T-helper 1 cell treated with Interleukin-12 subunit alpha and Interleukin-12 subunit beta and Interleukin-4 antibody, amounts not matched to agents 30 ng/mL and 1 ng/mL, for 36 hours (primary cell): ENCODE data around the gene FOSL1. TPM values are rescaled to one million over a fixed set of nuclear protein-coding genes. Genes with fewer than 3 reads are reported as not detected.

Experiments used
- intact Hi-C: fragments of 100-400 bp; cut with micrococcal nuclease; formaldehyde crosslinking; loops from one replicate; pipeline ENCODE4 v1.15.1; 2024
- total RNA-seq: library from RNA; stranded (reverse); gene quantifications from 2 replicates; pipeline ENCODE4 v1.2.3, GENCODE V29; 2022

The FOSL1 gene
- total RNA-seq, 1 donor from 2014 or later: 6.0 TPM

DNA sequence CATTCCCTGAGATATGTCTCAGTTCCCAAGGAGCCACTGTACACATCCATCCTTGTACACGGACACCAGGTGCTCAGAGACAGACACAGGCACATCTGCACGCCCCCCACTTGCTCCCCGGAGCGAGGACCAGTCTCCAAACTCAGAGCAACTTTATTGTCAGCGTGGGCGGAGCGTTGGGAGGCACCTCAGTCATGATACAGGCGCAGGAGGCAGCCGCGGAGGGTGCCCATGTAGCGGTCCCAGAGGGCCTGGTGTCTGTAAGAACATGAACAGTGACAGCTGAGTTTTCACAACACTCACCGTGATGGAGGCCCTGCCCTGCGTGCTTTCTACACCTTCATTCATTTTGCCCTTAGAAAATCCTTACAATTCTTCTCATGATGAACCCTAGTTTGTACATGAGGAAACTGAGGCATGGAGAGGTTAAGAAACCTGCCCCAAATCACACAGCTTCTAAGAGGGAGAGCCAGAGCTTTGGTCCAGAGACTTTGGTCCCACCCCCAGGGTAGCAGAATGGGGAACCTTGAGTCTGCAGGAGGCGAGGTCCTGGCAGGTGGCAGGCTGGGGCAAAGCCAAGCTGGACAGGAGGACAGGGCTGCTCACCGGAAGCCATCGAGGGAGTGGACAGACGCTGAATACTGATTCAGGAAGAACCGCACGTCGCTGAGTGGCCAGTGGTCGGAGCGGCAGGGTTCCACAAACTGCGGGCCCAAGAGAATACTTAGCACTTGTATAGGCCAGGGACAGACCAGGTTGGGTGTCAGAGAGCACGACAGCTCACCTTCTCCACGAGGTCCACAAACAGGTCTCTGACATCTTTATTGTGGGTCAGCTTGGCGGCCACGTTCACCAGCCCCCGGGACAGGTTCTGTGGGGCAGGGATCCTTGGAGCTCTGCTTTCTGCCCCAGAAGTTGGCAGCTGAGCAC is 16.1 kb downstream of the FOSL1 start:
- intact Hi-C loops: loop anchor here (1.0 kb wide), 3 partner anchors 25 to 138 kb away; no protein-coding TSS in a partner anchor

DNA sequence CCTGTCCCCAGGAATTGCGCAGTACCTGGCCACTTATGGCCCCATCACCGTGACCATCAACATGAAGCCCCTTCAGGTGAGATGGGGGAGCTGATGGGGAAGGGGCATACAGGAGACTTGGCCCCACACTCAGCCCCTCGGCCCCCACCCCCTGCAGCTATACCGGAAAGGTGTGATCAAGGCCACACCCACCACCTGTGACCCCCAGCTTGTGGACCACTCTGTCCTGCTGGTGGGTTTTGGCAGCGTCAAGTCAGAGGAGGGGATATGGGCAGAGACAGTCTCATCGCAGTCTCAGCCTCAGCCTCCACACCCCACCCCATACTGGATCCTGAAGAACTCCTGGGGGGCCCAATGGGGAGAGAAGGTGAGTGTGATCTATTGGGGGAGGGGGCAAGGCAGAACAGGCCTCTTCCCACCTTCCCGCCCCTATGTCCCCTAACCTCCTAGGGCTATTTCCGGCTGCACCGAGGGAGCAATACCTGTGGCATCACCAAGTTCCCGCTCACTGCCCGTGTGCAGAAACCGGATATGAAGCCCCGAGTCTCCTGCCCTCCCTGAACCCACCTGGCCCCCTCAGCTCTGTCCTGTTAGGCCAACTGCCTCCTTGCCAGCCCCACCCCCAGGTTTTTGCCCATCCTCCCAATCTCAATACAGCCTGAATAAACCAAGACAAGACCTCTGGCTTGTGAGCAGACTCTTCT is 17.0 kb downstream of the FOSL1 start:
- intact Hi-C loops: no loop called here

DNA sequence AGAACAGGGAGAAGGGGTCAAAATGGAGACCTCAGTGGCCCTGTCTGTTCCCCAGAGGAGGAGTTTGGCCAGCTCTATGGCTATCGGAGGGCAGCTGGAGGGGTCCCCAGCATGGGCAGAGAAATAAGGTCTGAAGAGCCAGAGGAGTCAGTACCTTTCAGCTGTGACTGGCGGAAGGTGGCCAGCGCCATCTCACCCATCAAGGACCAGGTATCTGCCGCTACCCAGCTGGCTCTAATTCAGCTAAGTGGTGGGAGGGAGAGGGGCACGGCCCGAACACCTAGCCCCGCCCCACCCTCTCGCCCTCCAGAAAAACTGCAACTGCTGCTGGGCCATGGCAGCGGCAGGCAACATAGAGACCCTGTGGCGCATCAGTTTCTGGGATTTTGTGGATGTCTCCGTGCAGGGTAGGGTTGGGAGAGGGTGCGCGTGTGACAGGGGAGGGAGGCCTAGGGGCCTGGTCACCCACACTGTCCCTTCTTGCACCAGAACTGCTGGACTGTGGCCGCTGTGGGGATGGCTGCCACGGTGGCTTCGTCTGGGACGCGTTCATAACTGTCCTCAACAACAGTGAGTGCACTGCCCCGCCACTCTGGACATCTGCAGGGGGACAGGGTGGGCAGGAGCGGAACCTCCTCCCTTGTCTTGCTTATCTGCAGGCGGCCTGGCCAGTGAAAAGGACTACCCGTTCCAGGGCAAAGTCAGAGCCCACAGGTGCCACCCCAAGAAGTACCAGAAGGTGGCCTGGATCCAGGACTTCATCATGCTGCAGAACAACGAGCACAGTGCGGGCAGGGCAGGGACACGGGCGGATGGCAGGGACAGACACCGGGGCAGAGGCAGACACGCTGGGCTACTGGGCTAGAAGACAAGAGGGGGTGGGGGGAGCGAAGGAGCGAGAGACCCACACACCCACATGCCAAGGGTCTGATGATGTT is 17.8 kb downstream of the FOSL1 start:
- intact Hi-C loops: no loop called here

DNA sequence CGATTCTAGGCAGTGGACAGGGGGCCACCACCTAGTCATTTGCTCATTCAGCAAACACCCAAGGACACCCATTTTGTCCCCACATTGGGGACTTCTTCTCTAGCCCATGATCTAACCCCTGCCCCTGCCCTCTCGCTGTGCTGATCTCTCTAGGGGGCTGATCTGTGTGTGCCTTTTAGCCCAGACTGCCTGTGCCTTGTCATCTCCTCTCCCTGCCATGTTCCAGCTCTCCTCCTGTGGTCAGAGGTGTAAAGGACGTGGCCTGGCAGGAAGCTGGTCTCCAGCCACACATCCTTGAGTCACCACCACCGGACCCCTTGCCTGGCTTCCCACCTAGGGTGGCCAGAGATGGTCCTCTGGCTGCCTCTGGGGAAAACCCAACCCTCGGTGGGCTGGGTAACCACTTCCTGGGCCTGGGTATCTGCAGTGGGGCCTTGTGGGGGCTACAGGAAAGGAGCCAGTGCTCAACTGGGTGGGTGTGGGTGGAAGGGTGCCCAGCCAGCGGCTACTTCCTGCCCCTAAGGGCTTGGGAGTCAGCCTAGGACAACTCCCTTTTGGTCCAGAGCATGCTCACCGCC is 19.3 kb downstream of the FOSL1 start:
- intact Hi-C loops: no loop called here

DNA sequence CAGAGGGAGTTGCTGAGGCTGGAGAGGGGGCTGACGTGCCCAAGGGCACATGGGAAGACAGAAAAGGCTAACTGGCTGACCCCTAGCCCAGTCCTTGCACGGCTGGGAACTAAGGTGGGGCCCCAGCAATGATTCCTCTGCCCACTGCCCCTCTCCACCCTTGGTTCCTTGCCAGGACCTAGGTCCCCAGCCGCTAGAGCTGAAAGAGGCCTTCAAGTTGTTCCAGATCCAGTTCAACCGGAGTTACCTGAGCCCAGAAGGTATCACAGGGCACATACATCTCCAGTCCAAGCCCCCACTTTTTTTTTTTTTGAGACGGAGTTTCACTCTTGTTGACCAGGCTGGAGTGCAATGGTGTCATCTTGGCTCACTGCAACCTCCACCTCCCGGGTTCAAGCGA is 20.2 kb downstream of the FOSL1 start:
- intact Hi-C loops: no loop called here

DNA sequence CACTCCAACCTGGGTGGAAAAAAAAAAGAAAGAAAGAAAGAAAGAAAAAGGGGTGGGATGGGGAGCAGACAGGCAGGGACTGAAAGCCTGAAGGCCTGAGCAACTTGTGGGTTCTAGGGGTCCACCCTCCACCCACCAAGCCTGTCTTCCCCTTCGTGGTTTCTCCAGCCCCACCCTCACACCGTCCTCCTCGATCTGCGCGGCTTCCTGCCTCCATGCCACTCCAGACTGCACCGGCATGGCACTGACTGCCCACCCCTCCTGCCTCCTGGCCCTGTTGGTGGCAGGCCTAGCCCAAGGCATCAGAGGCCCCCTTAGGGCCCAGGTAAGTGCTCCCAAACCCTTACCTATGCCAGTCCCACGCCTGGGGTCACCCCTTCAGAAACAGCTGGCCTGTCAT is 20.6 kb downstream of the FOSL1 start, which contains the start of gene CTSW:
CTSW (plus strand) TSS at position 221 of the 400 bp plus-strand sequence; CDS start at position 239, 18 bp downstream.
- intact Hi-C loops: no loop called here

DNA sequence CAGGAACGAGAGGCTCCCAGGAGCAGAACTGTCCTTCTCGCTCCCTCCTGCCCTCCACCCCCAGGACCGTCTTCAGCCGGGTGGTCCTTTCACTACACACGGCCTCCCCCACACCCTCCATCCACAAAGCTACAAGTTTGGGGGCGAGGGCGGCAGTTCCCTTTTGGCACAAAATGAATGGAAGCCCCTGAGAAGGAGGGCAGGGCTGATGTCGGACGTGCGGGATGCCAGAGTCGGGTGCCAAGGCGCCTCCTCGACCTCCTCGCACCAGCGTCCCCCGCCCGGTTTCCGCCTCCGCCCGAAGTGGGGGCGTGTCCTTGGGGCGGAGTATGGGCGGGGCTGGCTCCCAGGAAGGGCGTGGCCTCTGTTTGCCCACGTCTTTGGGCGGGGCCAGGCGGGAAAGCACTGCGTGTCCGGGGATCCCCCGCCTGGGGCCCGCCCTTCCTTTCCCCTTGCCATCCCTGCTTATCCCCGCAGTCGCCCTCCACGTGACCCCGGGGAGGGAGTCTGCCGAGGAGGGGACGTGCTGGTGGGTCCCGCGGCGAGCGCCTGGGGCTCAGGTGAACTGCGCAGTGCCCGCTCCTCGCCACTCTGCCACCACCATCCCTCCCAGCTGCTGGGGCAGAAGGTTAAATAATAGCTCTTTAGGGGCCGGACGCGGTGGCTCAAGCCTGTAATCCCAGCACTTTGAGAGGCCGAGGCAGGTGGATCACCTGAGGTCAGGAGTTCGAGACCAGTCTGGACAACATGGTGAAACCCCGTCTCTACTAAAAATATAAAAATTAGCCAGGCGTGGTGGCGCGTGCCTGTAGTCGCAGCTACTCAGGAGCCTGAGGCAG is 26.7 kb downstream of the FOSL1 start:
- intact Hi-C loops: loop anchor here (1.0 kb wide), 6 partner anchors 13 to 129 kb away; partner anchors contain the start of genes BANF1, C11orf68, CCDC85B and DRAP1

DNA sequence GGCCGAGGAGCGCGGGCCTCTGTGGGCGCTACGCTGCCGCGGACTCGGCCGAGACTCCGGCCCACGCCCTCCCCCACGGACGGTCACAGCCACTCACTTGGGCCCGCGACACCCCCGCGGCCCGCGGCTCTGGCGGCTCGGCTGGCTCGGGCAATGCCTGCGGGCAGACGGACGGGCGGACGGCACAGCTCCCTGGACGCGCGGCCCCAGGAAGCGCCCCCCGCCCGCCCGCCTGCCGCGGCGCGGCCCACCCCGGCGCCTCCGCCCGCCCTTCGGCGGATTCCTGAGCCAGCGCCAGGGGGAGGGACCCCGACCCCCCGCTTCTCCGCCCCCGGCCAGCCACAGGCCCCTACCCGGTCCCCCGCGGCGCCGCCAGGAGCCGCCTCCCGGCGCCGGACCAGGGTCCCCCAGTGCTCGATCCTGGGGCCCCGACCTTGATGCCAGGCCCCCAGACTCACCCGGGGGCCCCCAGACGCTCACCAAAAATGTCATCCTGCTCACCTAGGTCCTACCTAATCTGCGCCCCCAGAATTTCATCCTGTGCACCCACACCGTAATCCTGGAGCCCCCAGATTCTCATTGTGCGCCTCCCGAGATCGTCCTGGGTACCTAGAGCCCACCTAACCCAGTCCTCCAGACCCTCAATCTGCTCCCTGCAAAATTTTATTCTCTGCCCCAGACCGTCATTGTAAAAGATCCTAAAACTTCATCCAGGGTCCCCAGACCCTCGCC is 27.4 kb downstream of the FOSL1 start, which contains the start of gene EFEMP2:
EFEMP2 (minus strand) TSS at position 215 of the 732 bp plus-strand sequence. CDS start 446 bp downstream, outside the sequence.
- intact Hi-C loops: loop anchor here (1.0 kb wide), 6 partner anchors 12 to 130 kb away; partner anchors contain the start of genes BANF1, C11orf68, CCDC85B and DRAP1

DNA sequence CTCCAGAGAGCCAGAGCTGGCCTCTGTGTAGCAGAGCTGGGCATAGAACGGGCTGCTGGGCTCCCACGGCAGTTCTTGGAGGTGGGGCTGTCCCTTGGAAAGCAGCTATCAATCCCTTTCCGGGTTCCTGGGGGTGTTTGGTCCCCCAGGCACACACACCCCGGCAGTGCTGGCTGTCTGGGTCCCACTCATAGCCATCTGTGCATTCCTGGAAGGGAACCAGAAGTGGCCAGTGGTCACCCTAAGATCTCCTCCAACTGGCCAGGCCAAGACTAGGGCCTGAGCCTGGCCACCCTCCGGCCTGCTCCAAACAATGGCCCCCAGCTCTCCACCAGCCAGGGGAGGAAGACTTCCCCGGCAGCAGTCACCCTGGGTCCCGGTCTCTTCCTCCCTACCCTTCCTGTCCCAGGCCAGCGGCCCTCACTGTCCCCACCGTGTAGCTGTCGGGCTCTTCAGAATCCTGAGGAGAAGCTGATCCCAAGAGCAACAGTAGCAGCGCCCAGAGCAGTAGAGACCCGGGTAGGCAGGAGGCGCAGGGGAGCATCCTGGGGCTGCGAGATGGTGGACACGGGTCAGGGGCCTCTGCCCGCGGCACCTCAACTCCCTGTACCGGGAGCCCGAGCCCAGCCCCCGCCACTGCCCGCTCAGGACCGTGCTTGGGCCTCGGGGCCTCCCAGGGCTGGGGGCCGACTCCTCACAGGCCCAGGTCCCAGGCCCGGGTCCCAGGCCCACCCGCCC is 28.2 kb downstream of the FOSL1 start:
- intact Hi-C loops: no loop called here

DNA sequence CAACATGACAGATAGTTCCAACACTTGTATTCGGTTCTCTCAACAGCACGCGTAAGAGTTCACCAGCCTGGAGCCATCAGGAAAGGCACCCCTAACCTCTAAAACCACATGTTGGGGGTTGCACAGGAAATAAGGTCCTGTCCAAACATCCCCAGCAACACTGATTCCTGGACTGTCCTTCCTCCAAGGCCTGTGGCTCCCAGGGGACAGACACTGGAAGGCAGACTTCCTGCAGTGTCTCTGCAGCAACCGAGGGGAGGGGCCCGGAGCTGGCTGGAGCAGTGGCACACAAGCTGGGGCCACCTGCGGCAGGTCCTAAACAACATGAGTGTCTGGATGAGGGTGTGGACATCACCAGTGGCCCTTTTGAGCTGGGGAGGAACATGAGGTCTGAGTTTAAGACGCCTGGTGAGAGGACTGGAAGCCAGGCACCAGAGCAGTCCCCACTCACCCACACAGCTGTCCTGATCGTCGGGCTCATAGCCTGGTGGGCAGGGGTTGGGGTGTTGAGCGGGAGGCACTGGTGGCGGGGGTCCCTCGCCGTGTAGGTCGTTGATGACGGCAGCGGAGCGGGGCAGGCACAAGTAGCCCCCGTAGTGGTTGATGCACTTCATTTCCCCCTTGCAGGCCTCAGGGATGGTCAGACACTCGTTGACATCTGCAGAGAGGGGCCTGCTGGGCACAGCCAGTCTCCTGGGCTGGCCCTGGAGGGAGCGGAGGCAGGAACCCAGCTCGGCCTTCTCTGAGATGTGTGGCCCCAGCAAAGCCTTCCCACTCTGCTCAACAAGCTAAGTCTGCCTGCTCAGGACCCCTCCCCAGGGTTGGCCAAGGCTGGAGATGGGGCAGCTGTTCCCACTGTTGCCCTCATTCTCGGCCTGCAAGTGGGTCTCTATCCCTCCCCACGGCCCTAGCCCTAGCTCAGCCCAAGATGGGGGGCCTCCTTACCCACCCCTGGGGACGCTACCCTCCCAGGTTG is 29.2 kb downstream of the FOSL1 start:
- intact Hi-C loops: no loop called here

DNA sequence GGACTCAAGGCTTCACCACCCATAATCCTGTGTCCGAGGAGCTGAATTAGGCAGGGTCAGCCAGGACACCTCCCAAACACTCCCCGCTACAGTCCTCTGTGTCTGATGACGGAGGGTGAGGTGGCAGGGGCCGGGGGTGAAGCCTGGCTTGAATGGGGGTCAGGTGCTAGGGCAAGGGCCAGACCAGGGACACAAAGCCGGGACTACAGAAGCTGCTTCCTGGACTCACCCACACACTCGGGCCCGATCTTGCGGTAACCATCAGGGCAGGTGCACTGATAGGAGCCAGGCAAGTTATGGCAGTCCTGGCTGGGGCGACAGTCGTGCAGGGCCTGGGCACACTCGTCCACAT is 29.9 kb downstream of the FOSL1 start:
- intact Hi-C loops: no loop called here

DNA sequence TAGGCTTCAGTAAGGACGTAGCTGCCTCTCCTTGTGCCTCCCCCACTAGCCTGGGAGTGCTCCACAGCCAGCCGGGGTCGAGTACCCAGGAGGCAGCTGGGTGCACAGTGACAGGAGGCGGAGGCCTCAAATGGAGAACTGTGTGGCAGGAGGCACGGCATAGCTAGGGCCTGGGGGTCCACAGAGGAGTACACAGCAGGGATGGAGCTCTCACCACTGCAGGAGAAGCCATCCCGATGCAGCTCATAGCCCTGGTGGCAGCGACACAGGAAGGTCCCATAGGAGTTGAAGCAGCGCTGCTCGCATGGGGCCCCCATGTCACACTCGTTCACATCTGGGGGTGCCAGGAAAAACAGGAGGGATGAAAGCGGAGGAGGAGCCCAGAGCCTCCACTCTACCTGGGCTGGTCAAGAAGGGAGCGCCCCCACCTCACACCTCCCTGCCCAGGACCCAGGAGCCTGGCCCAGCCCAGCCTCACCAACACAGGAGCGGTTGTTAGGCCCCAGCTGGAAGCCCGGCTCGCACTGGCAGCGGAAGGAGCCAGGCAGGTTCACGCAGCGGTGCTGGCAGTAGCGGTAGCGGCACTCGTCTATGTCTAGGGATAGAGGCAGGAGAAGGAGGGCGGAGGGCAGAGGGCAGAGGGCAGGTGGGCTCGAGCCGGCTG is 30.4 kb downstream of the FOSL1 start:
- intact Hi-C loops: no loop called here

DNA sequence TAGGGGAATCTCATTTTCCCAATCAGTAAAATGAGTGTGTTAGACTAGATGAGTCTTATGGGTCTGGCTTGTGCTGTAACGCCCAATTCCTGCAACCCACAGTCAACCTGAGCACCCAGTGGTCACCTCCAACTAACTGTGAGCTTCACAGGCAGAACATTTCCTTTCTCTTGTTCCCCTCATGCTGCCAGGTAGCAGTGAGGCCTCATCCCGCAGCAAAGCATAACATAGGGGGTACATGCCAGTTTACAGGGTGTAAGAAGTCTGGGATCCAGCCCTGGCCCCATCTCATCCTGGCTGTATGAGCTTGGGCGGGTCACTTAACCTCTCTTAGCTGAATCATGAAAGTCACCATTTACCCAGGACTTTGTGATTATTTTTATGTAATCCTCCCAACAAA is 31.3 kb downstream of the FOSL1 start:
- intact Hi-C loops: no loop called here

DNA sequence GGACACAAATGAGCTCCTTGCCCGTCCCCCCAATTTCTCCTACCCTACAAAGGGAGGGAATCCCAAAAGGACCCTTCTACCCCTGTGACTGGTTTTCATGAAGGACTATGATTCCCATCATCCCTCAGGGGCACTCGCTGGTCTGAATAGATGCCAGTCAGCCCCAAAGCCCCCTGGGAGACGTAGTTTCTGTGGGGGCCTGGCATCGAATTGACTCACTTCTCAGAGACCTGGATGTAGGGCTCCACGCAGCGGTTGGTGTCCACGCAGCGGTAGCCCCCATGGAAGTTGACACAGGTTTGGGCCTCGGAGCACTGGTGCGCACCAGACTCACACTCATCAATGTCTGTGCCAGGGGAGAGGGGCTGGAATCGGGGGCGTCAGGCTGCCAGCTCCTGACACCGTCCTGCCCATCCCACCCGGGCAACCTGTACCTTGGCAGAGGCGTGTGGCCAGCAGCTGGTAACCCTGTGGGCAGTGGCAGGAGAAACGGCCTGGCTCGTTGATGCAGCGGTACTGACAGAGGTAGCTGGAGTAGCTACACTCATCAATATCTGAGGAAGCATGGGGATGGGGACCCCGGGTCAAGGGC is 32.0 kb downstream of the FOSL1 start:
- intact Hi-C loops: no loop called here

DNA sequence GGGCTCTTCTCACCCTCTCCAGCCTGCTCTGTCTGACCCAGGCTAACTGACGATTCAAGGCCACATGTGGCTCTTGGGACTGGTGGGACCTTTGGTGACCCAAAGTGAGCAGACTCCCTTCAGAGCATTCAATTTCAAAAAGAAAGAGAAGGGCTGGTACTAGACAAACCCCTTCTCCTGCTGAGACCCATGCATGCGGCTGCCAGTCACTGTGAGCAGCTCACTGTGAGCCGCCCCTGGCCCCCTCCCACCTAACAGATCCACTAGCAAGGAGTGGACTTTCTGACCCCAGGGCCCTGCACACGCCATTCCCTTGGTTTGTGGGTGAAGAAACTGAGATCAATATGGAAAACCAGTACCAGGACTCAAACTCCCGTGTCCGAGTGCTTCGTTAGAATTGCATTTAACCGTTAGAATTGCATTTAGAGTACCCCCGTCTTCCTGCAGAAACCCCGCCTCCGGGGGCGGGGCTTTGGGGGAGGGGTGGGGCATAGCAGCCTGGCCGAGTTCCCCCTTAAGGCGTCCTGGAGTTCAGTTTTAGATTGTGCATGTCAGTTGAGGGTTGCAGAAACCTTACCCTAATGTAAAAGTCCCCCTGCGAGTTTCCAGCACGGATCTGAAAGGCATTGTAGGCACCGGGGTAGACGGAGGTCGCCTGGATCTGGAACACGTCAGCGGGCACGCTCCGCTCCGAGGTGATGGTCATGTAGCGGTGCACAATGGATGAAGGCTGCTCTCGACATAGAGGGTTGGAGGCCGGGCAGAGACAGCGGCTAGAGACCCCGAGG is 32.7 kb downstream of the FOSL1 start:
- intact Hi-C loops: no loop called here
